Left ventricle myocardium superior (tissue), 1 donor: ENCODE results near the gene MOSPD3. TPM values are rescaled to one million over a fixed set of nuclear protein-coding genes. Genes with fewer than 3 reads are reported as not detected.

ENCODE experiments used
- ATAC-seq: fragments of 200-7000 bp; cut with Tn5 transposase; one replicate; pipeline ENCODE4 v1.9.1; 2020; ENCODE audit warnings: mild to moderate bottlenecking, moderate library complexity
- DNase-seq: peaks from one replicate; pipeline ENCODE4 v3.0.0-alpha.2; 2020
- intact Hi-C: fragments of 100-400 bp; cut with micrococcal nuclease; formaldehyde crosslinking; loops from one replicate; pipeline ENCODE4 v1.11.0; 2022
- total RNA-seq: library from RNA; stranded (reverse); fragmentation: NEBNext Ultra II Directional; extraction: Animal tissue kit (Norgen Biotek cat#: 25700); gene quantifications from one replicate; pipeline ENCODE4 v1.2.1, GENCODE V29; 2021
- donor health status: DM: no; HTN: yes; CAD: no; lungs with severe emphysema.

Gene MOSPD3
- total RNA-seq, 1 donor from 2014 or later, result 9.1 TPM

DNA sequence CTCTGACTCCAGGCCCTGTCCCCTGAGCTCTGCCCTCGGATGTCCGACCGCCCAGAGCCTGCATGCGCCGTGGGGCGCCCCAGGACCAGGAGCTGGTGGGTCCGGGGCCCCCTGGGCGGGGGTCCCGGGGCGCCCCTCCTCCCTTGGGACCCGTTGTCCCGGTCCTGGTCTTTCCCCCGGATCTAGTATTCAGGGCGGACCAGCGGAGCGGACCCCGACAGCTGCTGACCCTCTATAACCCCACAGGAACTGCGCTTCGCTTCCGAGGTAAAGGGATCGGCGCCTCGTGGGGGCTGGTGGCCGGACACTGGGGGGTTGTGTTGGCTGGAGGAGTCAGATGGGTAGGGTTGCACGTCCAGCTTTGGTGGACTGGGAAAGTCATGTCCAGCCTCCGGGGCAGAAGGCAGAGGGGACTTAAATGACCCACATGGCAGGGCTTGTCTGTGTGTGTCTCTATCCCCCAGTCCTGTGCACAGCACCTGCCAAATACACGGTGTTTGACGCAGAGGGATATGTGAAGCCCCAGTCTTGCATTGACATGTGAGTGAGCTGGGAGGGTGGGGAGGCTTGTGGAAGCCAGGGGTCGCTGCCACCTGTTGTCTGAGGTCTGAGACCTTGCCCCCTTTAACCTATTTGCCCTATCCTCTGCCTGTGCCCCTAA lies 520 bp downstream of the MOSPD3 start:
- DNase-seq (no peak), ATAC-seq (peak; percentile 8)
- intact Hi-C loops, result no loop called here

DNA sequence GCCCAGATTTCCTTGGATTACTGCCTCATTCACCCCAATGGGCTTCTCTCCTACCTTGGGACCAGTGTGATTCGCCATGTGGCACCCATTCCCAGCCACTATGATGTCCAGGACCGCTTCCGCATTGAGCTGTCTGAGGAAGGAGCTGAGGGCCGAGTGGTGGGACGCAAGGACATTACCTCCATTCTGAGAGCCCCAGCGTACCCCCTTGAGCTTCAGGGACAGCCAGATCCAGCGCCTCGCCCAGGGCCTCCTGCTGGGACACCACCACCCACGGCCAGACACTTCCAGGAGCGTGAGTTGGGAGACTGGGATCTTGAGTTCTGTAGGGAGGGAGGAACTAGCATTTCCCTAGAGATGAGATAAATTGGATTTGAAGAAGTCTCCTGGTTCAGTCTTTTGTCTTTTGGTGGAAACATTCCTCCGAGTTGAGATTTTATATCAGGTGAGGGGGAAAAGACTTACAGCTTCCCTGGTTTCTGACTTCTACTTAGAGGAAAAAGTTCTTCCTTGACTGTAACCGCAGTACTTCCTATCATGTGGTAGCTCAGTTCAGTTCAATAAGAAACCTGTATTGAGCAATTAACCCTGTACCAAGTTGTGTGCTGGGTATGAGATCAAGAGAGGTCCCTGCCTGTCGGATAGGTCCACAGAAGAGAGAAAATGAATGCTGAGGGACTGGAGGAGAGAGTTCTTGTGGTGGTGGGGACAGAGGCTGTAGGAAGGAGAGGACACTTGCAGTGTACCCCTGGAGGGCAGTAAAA lies 1.3 kb downstream of the MOSPD3 start:
- DNase-seq, result no peak
- no peak for ATAC-seq
- intact Hi-C loops, result no loop called here

DNA sequence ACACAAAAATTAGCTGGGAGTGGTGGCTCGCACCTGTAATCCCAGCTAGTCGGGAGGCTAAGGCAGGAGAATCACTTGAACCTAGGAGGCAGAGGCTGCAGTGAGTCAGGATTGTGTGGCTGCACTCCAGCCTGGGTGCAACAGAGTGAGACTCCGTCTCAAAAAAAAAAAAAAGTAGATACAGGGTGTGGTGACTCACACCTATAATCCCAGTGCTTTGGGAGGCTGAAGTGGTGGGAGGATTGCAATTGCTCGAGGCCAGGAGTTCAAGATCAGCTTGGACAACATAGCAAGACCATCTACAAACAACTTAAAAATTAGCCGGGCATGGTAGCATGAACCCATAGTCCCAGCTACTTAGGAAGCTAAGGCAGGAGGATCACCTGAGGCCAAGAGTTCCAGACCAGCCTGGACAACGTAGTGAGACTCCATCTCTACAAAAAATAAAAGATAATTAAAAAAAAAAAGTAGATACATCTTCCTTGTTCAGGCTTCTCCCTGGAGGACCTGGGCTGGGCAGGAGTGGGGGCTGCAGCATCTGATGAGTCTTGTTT lies 2.0 kb downstream of the MOSPD3 start:
- intact Hi-C loops, result no loop called here
- DNase-seq (no peak), ATAC-seq (no peak)

DNA sequence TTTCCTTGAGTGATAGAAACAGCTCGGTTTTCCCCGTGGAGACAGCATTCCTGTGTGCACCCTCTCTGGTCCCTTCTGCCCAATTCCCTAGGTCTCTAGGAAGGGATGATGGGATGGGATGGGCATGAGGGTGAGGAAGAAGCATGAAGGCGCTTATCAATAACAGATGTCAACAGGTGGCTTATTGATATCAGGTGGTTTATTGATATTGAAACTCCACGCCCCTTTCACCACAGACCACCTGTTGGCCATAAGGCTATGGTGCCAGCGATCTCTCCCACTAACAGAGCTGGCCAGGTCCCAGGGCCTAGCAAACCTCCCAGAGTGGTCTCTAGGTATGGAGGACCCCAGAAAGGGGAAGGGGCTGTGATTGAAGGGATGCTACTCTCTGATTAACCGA lies 7.9 kb downstream of the MOSPD3 start:
- DNase-seq, result no peak
- ATAC-seq, result no peak
- intact Hi-C loops, result no loop called here

DNA sequence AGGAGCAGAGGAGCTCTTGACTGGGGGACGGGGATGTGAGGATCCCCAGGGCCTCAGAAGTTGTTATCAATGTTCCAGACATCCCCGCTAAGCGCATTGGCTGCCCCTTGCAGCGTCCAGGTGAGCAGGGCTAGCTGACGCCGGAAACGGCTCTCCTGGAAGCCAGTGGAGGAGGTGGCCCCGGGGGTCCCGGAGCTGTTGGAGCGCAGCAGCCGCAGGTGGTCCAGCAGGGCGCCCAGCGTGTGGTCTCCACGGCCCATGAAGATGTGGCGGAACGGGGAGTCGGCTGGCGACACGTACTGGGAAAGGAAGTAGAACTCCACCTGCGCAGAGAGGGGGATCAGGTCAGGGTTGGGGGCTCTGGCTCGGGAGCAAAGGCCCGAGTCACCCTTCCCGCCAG lies 8.5 kb downstream of the MOSPD3 start:
- DNase-seq (no peak), ATAC-seq (no peak)
- intact Hi-C loops, result no loop called here

DNA sequence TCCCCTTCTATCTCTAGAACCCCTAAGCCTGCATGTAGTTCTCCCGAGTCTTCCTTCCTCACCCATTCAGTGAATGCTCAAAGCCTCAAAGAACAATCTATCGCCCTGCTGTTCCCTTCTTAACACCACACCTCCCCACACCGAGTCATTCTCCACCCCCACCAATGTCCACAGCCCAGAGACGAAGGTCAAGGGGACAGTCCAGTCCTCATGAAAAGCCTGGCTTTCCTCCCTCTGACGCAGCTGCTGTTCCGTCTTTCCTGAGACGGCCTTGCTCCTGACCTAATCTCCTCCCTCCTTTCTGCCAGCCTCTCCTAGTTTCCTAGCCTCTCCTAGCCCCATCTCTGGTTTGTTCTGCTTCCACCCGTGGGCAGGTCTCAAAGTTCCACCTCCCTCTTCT lies 9.2 kb downstream of the MOSPD3 start:
- ATAC-seq (no peak), DNase-seq (no peak)
- intact Hi-C loops, result no loop called here

DNA sequence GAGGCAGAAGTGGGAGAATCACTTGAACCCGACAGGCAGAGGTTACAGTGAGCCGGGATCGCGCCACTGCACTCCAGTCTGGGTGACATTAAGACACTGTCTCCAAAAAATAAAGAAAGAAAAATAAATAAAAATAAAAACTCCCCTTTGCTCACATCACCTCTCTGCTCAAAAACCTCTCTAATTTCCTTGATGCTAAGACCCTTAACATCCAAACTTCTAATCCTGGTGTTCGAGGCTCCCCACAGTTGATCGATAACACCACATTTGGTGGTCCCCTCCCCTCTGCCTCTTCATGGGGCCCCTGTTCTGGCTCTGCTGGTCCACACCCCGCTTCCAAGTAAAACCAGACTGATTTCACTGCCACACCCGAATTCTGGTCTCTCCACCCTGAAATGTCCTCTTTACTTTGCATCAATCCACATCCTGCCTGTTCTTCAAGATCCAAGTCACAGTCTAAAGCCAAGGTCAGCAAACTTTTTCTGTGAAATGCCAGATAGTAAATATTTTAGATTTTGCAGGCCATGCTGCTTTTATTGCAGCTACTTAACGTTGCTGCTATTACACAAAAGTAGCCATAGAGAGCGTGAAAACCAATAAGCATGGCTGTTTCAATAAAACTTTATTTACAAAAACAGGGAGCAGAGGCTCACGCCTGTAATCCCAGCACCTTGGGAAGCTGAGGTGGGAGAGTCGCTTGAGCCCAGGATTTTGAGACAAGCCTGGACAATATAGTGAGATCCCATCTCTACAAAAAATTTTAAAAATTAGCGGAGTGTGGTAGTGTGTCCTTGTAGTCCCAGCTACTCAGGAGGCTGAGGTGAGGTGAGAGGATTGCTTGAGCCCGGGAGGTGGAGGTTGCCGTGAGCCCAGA lies 11.8 kb downstream of the MOSPD3 start:
- intact Hi-C loops, result no loop called here
- ATAC-seq (no peak), DNase-seq (no peak)

DNA sequence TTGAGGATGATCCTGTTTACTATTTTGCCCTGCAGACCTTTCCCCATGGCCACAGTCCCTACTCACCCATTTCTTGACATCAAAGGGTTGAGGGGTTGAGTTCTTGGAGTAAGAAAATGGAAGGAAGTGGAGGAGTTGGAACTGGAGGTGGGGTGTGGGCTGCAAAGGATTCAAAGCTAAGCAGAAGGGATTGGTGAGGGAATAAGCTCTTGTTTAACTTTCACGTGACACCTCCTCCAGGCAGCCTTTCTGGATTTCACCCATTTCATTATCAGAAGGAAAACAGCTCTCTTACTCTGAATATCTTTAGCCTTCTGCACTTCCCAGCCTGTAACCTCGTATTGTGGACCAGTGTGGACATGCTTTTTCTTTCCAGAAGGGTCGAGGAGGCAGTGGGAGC lies 13.7 kb downstream of the MOSPD3 start:
- DNase-seq, result no peak
- intact Hi-C loops, result no loop called here
- ATAC-seq, result no peak

DNA sequence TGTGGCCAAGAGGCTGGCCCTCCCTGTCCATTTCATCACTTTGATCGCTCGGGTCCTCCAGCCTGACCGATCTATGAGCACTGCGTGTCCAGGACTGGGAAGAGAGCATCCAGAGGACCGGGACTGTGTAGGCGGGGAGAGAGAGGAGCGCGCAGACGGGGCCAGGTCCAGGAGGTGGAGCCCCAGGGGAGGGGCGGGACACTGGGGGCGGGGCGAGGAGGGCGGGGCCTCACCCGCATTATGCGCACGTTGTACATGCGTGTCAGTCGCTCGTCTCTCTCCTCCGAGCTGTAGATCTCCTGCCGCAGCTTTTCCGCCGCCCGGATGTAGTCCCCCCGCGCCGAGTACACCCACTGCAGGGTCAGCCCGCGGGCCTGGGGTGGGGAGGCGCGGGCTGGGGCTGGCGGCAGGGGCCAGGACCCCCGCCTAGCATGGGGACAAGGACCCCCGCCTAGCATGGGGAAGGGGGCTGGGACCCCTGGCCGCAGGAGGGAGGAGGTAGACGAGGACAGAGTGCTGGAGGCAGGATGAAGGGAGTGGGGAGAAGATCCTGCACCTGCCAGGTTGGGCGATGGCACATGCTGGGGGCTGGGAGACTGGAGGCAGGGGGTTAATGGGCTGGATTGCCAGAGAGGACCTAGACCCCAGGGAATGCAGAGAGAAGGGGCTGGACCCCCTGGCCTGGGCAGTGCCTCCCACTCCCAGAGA lies 14.3 kb downstream of the MOSPD3 start:
- intact Hi-C loops, result no loop called here
- ATAC-seq (peak; percentile 98), DNase-seq (peak; percentile 86)

DNA sequence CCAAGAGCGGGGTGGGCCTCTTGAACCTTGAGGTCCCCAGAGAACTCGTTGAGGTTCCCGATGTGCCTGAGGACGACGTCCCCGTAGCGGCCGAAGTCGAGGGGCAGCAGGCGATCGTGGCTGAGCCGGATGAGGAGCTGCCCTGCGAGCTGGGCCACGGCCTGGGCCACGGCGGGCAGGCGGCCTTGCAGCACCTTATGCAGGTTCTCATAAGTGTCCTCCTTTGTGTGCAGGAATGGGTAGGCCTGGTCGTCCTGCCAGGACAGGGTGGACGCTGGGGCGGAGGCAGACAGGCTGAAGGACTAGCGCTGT lies 14.9 kb downstream of the MOSPD3 start:
- peak; percentile 4 for ATAC-seq
- intact Hi-C loops, result no loop called here
- DNase-seq, result no peak

DNA sequence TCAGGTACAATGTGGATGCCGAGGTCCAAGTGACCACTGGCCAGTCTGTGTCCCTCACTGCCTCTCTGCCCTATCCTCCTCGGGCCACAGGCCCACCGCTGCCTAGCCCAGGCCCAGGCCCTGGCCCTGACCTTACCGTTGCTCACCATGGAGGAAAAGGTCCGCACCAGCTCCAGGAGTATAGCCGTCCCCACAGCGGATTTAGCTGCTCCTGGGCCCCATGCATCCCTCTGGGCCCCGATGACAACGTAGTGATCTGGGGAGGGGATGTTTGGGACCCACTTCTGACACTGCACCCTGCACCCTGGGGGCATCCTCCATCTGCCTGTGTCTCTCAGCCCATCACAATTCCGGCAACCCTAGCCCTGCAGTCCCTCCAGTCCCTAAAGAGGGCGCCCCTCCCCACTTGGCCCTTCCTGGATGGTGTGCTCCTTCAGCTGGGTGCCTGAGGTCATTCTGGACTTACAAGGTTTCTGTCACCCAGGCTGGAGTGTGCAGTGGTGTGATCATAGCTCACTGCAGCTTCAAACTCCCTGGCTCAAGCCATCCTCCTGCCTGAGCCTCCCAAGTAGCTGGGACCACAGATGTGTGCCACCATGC lies 16.9 kb downstream of the MOSPD3 start:
- DNase-seq (no peak), ATAC-seq (no peak)
- intact Hi-C loops, result no loop called here

DNA sequence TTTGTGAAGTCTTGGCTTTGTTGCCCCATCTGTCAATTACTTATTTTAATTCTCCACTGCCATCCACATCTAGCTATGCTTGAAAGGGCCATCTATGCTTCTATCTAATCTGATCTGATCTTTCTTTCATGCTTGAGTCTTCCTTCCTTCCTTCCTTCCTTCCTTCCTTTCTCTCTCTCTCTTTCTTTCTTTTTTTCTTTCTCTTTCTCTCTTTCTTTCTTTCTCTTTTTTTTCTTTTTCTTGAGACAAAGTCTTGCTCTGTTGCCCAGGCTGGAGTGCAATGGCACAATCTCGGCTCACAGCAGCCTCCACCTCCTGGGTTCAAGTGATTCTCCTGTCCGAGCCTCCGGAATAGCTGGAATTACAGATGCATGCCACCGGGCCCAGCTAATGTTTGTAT lies 17.7 kb downstream of the MOSPD3 start:
- ATAC-seq (no peak), DNase-seq (no peak)
- intact Hi-C loops, result no loop called here

DNA sequence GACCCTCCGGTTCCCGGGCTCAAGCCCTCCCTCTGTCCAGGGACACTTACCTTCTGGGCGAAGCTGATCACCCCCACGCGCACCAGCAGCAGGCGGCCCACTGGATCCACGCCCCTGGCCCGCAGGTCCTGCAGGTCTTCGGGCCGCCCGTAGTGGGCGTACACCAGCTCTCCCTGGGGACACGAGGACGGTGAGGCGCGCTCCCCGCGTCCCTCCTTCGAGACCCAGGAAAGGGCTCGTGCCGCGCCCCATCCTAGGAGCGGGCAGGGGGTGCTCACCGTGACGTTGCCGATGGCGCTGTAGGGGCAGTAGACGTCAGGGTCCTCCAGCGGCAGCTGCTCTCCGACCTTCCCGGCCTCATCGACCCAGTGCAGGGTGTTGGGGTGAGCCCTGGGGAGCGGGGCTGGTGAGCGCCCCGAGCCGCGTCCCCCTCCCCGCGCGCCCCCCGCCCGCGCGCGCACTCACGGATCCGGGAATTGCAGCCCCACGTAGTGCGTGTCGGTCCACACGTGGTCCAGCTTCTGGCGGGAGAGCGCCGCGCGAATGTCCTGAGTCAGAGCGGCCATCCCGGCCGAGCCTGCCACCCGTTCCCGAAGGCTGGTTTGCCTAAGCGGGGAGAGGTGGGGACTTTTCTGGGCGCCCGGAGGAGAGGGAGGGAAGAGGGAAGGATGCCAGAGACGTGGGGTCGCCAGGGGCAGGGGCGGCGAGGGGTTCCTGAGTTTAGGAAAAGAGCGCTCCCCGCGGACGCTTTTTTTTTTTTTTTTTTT lies 20.8 kb downstream of the MOSPD3 start:
- peak; percentile 66 for ATAC-seq
- intact Hi-C loops, result no loop called here
- peak; percentile 60 for DNase-seq

DNA sequence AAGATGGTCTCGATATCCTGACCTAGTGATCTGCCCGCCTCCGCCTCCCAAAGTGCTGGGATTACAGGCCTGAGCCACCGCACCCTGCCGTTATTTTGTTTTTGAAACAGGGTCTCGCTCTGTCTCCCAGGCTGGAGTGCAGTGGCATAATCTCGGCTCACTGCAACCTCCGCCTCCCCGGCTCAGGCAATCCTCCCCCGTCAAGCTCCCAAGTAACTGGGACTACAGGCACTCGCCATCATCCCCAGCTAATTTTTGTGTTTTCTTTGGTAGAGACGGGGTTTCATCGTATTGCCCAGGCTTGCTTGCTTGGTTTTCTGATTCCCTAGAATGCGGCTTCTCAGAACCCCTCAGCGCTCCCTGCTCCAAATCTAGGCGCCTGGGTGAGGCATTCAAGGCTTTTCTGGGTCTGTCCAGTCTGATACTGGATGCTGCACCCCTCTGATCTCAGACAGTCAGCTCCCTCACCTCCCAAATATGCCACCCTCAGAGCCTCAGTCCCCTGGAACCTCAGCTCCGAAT lies 27.7 kb downstream of the MOSPD3 start:
- intact Hi-C loops, result no loop called here
- DNase-seq (no peak), ATAC-seq (no peak)

DNA sequence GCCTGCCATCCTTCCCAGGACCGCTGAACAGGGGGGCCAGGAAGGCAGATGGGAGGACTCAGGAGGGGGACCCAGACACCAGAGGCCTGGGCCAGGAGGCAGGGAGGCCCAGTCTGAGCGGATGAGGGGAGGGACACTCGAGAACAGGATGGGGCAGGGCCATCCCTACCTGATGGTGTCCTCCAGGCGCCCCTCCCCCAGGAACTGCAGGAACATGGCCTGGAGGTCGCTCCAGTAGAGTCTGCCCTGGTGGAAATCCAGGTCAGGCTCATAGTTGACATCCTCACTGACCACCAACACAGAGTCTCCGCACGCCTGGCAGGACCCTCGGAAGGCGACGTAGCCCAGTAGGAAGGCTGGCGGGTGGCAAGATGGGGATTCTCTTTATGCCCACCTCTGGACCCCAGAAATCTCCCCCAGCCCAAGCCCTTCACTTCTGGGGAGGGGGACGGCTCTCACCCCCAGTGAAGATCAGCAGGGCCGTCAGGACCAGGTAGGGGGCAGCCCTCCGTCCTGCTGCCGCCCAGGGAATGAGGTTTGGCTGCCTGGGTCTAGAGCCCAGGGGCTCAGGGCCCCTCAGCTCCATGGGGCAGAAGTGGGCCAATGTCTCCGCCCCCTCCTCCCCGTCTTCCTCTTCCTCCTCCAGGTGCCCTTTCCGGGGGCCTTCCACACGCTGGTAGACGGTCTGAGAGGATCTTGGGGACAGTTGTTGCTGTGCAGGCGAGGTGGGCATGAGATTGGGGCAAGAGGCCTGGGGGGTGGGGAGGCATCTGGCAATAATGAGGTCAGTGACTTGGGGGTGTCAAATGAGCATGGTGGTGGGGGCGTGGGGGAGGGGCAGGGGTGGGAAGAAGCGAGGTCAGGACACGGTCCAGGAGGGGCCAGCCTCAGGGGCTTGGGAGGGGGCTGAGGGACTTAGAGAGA lies 28.4 kb downstream of the MOSPD3 start:
- DNase-seq, result no peak
- ATAC-seq, result no peak
- intact Hi-C loops, result no loop called here

DNA sequence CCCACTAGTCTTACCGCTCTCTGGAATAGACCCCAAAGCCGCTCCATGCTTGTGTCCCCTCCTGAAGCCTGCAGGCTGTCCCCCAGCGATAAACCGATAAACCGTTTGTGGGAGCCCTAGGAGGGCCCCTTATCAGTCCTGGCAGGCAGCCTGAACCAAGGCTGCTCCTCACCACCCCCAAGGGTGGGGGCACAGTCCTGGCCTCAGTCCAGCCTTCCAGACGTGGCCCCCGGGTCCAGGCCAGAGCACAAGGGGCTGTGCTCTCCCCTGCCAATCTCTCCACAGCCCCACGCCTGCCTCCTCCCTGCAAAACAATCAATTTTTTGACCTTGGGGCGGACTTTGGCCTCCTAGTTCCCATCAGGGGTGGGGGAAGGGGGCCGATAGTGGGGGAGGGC lies 29.1 kb downstream of the MOSPD3 start, which contains the start of gene TFR2:
TSS of gene TFR2 (minus strand) at position 90 of the 397 bp plus-strand sequence. CDS start at position 47, 43 bp downstream.
- DNase-seq (no peak), ATAC-seq (no peak)
- intact Hi-C loops, result no loop called here
